Measurements from ENCODE around the gene DMAC2L.

DNA sequence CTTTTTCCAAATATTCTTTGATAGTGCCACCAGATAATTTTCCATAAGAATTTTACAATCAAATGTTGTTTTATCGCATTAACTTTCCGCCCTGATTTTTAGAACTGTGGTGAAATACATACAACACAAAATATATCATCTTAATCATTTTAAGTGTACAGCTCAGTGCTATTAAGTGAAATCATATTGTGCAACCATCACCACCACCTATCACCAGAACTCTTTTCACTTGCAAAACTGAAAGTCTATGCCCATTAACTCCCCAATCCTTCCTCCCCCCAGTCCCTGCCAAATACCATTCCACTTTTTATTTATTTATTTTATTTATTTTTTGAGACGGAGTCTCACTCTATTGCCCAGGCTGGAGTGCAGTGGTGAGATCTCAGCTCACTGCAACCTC, 48.0 kb downstream of the DMAC2L start:
- TF ChIP-seq, protein P1, sequence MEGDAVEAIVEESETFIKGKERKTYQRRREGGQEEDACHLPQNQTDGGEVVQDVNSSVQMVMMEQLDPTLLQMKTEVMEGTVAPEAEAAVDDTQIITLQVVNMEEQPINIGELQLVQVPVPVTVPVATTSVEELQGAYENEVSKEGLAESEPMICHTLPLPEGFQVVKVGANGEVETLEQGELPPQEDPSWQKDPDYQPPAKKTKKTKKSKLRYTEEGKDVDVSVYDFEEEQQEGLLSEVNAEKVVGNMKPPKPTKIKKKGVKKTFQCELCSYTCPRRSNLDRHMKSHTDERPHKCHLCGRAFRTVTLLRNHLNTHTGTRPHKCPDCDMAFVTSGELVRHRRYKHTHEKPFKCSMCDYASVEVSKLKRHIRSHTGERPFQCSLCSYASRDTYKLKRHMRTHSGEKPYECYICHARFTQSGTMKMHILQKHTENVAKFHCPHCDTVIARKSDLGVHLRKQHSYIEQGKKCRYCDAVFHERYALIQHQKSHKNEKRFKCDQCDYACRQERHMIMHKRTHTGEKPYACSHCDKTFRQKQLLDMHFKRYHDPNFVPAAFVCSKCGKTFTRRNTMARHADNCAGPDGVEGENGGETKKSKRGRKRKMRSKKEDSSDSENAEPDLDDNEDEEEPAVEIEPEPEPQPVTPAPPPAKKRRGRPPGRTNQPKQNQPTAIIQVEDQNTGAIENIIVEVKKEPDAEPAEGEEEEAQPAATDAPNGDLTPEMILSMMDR (IDR thresholded peaks at IDR 0.05; ENCODE audit: poor library complexity) = no peak
- TF ChIP-seq EZH2 (IDR thresholded peaks at IDR 0.05; ENCODE audit: borderline replicate concordance) (no peak), EZH2phosphoT487 (IDR thresholded peaks at IDR 0.05; ENCODE audit: low read depth, severe bottlenecking, unreplicated experiment) (no peak)

All from hepatocyte (in vitro differentiated cells).